Ishikawa (cell line): Measurements from ENCODE around the gene RAB25.

Experiments used
- CEBPB ChIP-seq: IDR thresholded peaks from 2 replicates; pipeline ENCODE4 v1.6.1; 2012
- CREB1 ChIP-seq: IDR thresholded peaks from 2 replicates; pipeline ENCODE4 v1.6.1; 2012; ENCODE audit warnings: low read depth
- EGR1 ChIP-seq: IDR thresholded peaks from 2 replicates; pipeline ENCODE4 v1.6.1; 2012
- EP300 ChIP-seq: IDR thresholded peaks from 2 replicates; pipeline ENCODE4 v1.6.1; 2012; ENCODE audit warnings: borderline replicate concordance
- FOXM1 ChIP-seq: IDR thresholded peaks from 2 replicates; pipeline ENCODE4 v1.6.1; 2012; ENCODE audit warnings: low read depth, borderline replicate concordance
- NFIC ChIP-seq: IDR thresholded peaks from 2 replicates; pipeline ENCODE4 v1.6.1; 2012
- RAD21 ChIP-seq: IDR thresholded peaks from 2 replicates; pipeline ENCODE4 v1.6.1; 2012; ENCODE audit warnings: low read depth
- REST ChIP-seq: IDR thresholded peaks from 2 replicates; pipeline ENCODE4 v1.6.1; 2012; ENCODE audit warnings: low read depth, mild to moderate bottlenecking
- TAF1 ChIP-seq: IDR thresholded peaks from 2 replicates; pipeline ENCODE4 v1.6.1; 2012; ENCODE audit warnings: low read depth, mild to moderate bottlenecking
- TCF12 ChIP-seq: IDR thresholded peaks from 2 replicates; pipeline ENCODE4 v1.6.1; 2012; ENCODE audit warnings: low read depth
- TEAD4 ChIP-seq: IDR thresholded peaks from 2 replicates; pipeline ENCODE4 v1.6.1; 2012
- USF1 ChIP-seq: IDR thresholded peaks from 2 replicates; pipeline ENCODE4 v1.6.1; 2012
- YY1 ChIP-seq: IDR thresholded peaks from 2 replicates; pipeline ENCODE4 v1.6.1; 2012; ENCODE audit warnings: low read depth
- ZBTB7A ChIP-seq: IDR thresholded peaks from 2 replicates; pipeline ENCODE4 v1.6.1; 2012; ENCODE audit warnings: low read depth
- TF ChIP-seq, protein P1 (sequence below): IDR thresholded peaks from 2 replicates; pipeline ENCODE4 v1.6.1; 2012

The RAB25 gene

DNA sequence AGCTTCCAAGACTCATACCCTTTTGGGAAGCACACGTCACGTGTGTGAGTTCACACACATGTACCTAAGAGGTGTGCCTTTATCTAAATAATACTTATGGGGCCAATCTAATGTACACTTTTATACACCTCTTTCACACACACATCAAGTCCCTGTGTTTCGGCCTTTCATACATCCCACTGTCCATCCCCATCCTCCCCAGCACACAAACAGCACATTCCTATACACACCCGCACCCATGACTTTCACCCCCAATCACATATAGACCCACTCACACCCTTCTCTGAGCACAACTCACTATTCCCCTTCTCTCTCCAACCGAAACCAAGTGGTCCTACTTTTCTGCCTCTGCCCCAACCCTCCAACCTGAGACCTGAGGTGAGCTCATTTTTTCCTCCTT, 17.8 kb downstream of the RAB25 start:
- no peak for TF ChIP-seq EP300
- TF ChIP-seq ZBTB7A, result no peak
- TF ChIP-seq RAD21, result no peak
- no peak for TF ChIP-seq CREB1
- no peak for TF ChIP-seq EGR1

GRCh38 chr1:156079762-156080161, 18.8 kb downstream of the RAB25 start:
- TF ChIP-seq FOXM1, result no peak
- no peak for TF ChIP-seq REST
- no peak for TF ChIP-seq RAD21
- no peak for TF ChIP-seq USF1
- no peak for TF ChIP-seq TAF1
- TF ChIP-seq ZBTB7A, result no peak
- TF ChIP-seq, protein P1, sequence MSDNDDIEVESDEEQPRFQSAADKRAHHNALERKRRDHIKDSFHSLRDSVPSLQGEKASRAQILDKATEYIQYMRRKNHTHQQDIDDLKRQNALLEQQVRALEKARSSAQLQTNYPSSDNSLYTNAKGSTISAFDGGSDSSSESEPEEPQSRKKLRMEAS, result no peak
- TF ChIP-seq TCF12, result no peak
- TF ChIP-seq TEAD4, result no peak
- no peak for TF ChIP-seq CREB1
- no peak for TF ChIP-seq EP300
- TF ChIP-seq CEBPB, result no peak
- TF ChIP-seq EGR1, result no peak
- TF ChIP-seq YY1, result no peak

DNA sequence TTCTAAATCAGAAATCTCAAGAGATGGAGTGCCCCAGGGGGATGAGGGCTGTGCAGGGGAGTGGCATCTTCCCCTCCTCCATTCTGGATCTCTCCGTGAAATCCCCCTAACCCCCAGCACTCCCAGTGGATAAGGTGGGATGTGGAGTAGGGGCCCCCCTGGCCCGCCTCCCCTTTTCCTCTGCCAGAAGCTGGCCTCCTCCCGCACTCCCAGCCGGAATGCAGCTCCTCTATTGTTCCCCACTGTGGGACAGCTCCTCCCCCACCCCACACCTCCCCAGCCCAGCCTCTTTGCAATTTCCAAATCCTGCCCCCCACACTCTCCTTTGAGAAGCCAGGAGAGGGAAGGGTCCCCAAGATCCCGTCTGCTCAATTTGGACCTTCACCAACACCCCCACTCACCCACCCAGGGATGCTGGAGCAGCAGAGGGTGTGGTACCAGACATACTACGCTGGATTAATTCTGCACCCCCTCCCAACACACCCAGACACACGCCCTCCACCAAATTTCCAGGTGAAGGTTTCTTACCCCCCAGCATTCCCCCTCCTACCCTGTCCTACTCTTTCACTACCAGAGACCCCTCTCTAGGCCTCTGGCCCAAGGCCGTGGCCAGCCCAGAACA, 19.4 kb downstream of the RAB25 start:
- no peak for TF ChIP-seq TEAD4
- TF ChIP-seq TAF1, result no peak
- TF ChIP-seq ZBTB7A, result no peak
- TF ChIP-seq CREB1, result no peak
- TF ChIP-seq, protein P1, result no peak
- no peak for TF ChIP-seq NFIC
- TF ChIP-seq REST, result no peak
- TF ChIP-seq TCF12, result no peak
- TF ChIP-seq RAD21, result no peak
- TF ChIP-seq USF1, result no peak
- TF ChIP-seq YY1, result no peak
- TF ChIP-seq FOXM1, result no peak

- TF ChIP-seq YY1 (no peak), USF1 (no peak), TCF12 (no peak), TAF1 (no peak), ZBTB7A (no peak), EGR1 (no peak), TEAD4 (no peak)
- TF ChIP-seq, protein P1, result no peak
Observed at GRCh38 chr1:156080863-156081179, 19.9 kb downstream of the RAB25 start.

- TF ChIP-seq USF1 (no peak), NFIC (no peak), CREB1 (no peak), TEAD4 (no peak), YY1 (no peak)
- TF ChIP-seq, protein P1, result peak; percentile 80
Observed at GRCh38 chr1:156081180-156081916, 20.4 kb downstream of the RAB25 start.
